ENCODE data around the gene FGF13.

FGF13 gene

GRCh38 chrX:138664466-138664865 is 47.1 kb downstream of the FGF13 start:
- DNase-seq = no peak

- DNase-seq = no peak
Observed at GRCh38 chrX:138664016-138664415, 47.5 kb downstream of the FGF13 start.

- no peak for DNase-seq
Observed at GRCh38 chrX:138651494-138651893, 60.0 kb downstream of the FGF13 start.

- no peak for DNase-seq
Observed at GRCh38 chrX:138648568-138648967, 62.9 kb downstream of the FGF13 start.

- DNase-seq = no peak
Observed at GRCh38 chrX:138638996-138639395, 72.5 kb downstream of the FGF13 start.

All from anterior cingulate cortex (tissue), 58 donors.